Naive thymus-derived CD4-positive, alpha-beta T cell (primary cell): ENCODE results near the gene VWF. TPM values are rescaled to one million over a fixed set of nuclear protein-coding genes. Genes with fewer than 3 reads are reported as not detected.

Experiments
- ATAC-seq: fragments of 150-1000 bp; cut with Tn5 transposase; 2 replicates; pipeline ENCODE4 v1.10.0; 2021; ENCODE audit warnings: mild to moderate bottlenecking, moderate library complexity
- CTCF ChIA-PET: fragments of 350-600 bp; sonication (Branson Sonifier 250); formaldehyde crosslinking; loops from one replicate; lab custom pipeline; 2021; ENCODE audit warnings: antibody characterized with exemption; lab: Charles Lee
- POLR2A ChIA-PET: fragments of 350-600 bp; sonication (Branson Sonifier 250); formaldehyde crosslinking; loops from one replicate; lab custom pipeline; 2021; ENCODE audit warnings: antibody characterized with exemption, inconsistent platforms; lab: Charles Lee
- DNase-seq, 9 donors: peaks; one replicate each; pipeline versions ENCODE4 v3.0.0 to v3.0.0-alpha.2; 2020 to 2022; ENCODE audit warnings: mixed read lengths in 1 of 9
- H3K27ac ChIP-seq: one replicate; pipeline ENCODE4 v1.7.0; 2013; ENCODE audit warnings: mild to moderate bottlenecking, low read depth, low read length, moderate library complexity
- H3K27me3 ChIP-seq, 2 donors: one replicate each; pipeline ENCODE4 v1.7.0; 2013; ENCODE audit warnings: low read length in 2 of 2, mild to moderate bottlenecking in 2 of 2, moderate library complexity in 2 of 2; ENCODE audit not compliant: control insufficient read depth in 2 of 2, insufficient read depth in 2 of 2
- H3K36me3 ChIP-seq, 3 experiments: 1 replicate in 2 of 3; 2 replicates in 1 of 3; pipeline ENCODE4 v1.7.0; 2013; ENCODE audit warnings: low read length in 3 of 3, mild to moderate bottlenecking in 3 of 3, moderate library complexity in 1 of 3; ENCODE audit not compliant: insufficient read depth in 3 of 3, control insufficient read depth in 2 of 3
- H3K4me1 ChIP-seq, 2 donors: one replicate each; pipeline ENCODE4 v1.7.0; 2013; ENCODE audit warnings: low read length in 2 of 2, mild to moderate bottlenecking in 2 of 2, moderate library complexity in 1 of 2; ENCODE audit not compliant: control insufficient read depth in 2 of 2, insufficient read depth in 2 of 2
- H3K4me3 ChIP-seq: 2 replicates; pipeline ENCODE4 v1.7.0; 2013; ENCODE audit warnings: mild to moderate bottlenecking, low read length
- H3K9me3 ChIP-seq, 3 experiments: 1 replicate in 2 of 3; 2 replicates in 1 of 3; pipeline ENCODE4 v1.7.0; 2013; ENCODE audit warnings: low read length in 3 of 3; ENCODE audit not compliant: control insufficient read depth in 2 of 3
- H3K27ac Mint-ChIP-seq, 9 donors: one replicate each; pipeline ENCODE4 v1.8.0; 2020 to 2022; ENCODE audit warnings: mixed read lengths in 9 of 9, mild to moderate bottlenecking in 8 of 9, moderate library complexity in 5 of 9, inconsistent platforms in 2 of 9
- H3K27me3 Mint-ChIP-seq, 5 donors: one replicate each; pipeline ENCODE4 v1.8.0; 2021 to 2022; ENCODE audit warnings: mixed read lengths in 5 of 5, mild to moderate bottlenecking in 1 of 5
- H3K36me3 Mint-ChIP-seq, 5 donors: one replicate each; pipeline ENCODE4 v1.8.0; 2020 to 2022; ENCODE audit warnings: mixed read lengths in 5 of 5, mild to moderate bottlenecking in 3 of 5, inconsistent platforms in 1 of 5
- H3K4me1 Mint-ChIP-seq, 7 donors: one replicate each; pipeline ENCODE4 v1.8.0; 2020 to 2022; ENCODE audit warnings: mixed read lengths in 7 of 7, mild to moderate bottlenecking in 3 of 7, inconsistent platforms in 1 of 7
- H3K4me3 Mint-ChIP-seq, 10 donors: one replicate each; pipeline ENCODE4 v1.8.0; 2020 to 2022; ENCODE audit warnings: mild to moderate bottlenecking in 10 of 10, mixed read lengths in 10 of 10, moderate library complexity in 6 of 10, inconsistent platforms in 2 of 10
- H3K9me3 Mint-ChIP-seq, 11 donors: one replicate each; pipeline ENCODE4 v1.8.0; 2020 to 2022; ENCODE audit warnings: mixed read lengths in 11 of 11, mild to moderate bottlenecking in 4 of 11, inconsistent platforms in 1 of 11, moderate library complexity in 1 of 11
- intact Hi-C, 2 donors: fragments of 100-400 bp; cut with micrococcal nuclease; formaldehyde crosslinking; loops; one replicate each; pipeline ENCODE4 v1.15.1; 2023
- polyA plus RNA-seq, 2 donors: library from polyadenylated mRNA; unstranded; fragments of 300-500 nt; fragmentation: Illumina TruSeq; gene quantifications; one replicate each; pipeline ENCODE4 v1.2.3, GENCODE V29; 2021
- total RNA-seq, 6 experiments: library from RNA in 5 of 6; stranded (reverse) in 5 of 6; gene quantifications; 1 replicate in 5 of 6; 2 replicates in 1 of 6; pipeline ENCODE4 v1.2.3 and lab custom pipeline; 2021 to 2026

Gene VWF
- total and polyA plus RNA-seq, 7 experiments from 2014 or later = 0.21 to 0.34 (median 0.32) TPM; not detected in 4

- Mint-ChIP-seq H3K9me3 (peaks cover 0 to 8% (median 0%) of the 10 kb centered on the region in 11 donors), H3K27ac (no peak overlapping the region), H3K4me3 (no peak overlapping the region), H3K4me1 (no peaks in the 10 kb centered on the region), H3K27me3 (peaks cover 20 to 44% (median 29%) of the 10 kb centered on the region in 5 donors), H3K36me3 (peaks cover 0 to 4% (median 0%) of the 10 kb centered on the region in 5 donors)
- Histone ChIP-seq H3K27ac (no peak overlapping the region), H3K4me3 (no peak overlapping the region), H3K27me3 (no peaks in the 10 kb centered on the region), H3K4me1 (no peaks in the 10 kb centered on the region), H3K36me3 (no peaks in the 10 kb centered on the region), H3K9me3 (no peaks in the 10 kb centered on the region)
- CTCF ChIA-PET = interaction anchor here (0.6 kb wide), 2 partner anchors 122 to 1148 kb away, joined by 3 read pairs; no protein-coding TSS in a partner anchor
- ATAC-seq (no peak), DNase-seq (no peak)
- intact Hi-C loops = no loop called here
- POLR2A ChIA-PET = no interaction called here
These were observed 167.5 kb downstream of the VWF start for GRCh38 chr12:5956987-5957386.

- Histone ChIP-seq H3K36me3 (no peaks in the 10 kb centered on the region), H3K4me3 (no peak overlapping the region), H3K27me3 (no peaks in the 10 kb centered on the region), H3K27ac (no peak overlapping the region), H3K4me1 (no peaks in the 10 kb centered on the region), H3K9me3 (no peaks in the 10 kb centered on the region)
- CTCF ChIA-PET = no interaction called here
- peaks cover 22 to 47% (median 45%) of the 10 kb centered on the region in 5 donors for H3K27me3 Mint-ChIP-seq
- intact Hi-C loops = no loop called here
- H3K36me3 Mint-ChIP-seq = peaks cover 0 to 4% (median 0%) of the 10 kb centered on the region in 5 donors
- H3K27ac Mint-ChIP-seq = no peak overlapping the region
- POLR2A ChIA-PET = no interaction called here
- H3K4me3 Mint-ChIP-seq = no peak overlapping the region
- no peaks in the 10 kb centered on the region for H3K4me1 Mint-ChIP-seq
- DNase-seq (no peak), ATAC-seq (no peak)
- H3K9me3 Mint-ChIP-seq = peaks cover 0 to 8% (median 0%) of the 10 kb centered on the region in 11 donors
These were observed 169.8 kb downstream of the VWF start for GRCh38 chr12:5954661-5955060.

GRCh38 chr12:5953835-5954586 is 170.5 kb downstream of the VWF start:
- DNase-seq (no peak), ATAC-seq (no peak)
- Histone ChIP-seq H3K9me3 (no peaks in the 10 kb centered on the region), H3K36me3 (no peaks in the 10 kb centered on the region), H3K4me3 (no peak overlapping the region), H3K27me3 (no peaks in the 10 kb centered on the region), H3K4me1 (no peaks in the 10 kb centered on the region), H3K27ac (no peak overlapping the region)
- peaks cover 0 to 8% (median 0%) of the 10 kb centered on the region in 11 donors for H3K9me3 Mint-ChIP-seq
- peaks cover 22 to 50% (median 47%) of the 10 kb centered on the region in 5 donors for H3K27me3 Mint-ChIP-seq
- ChIA-PET CTCF (no interaction called here), POLR2A (no interaction called here)
- H3K4me3 Mint-ChIP-seq = no peak overlapping the region
- peaks cover 0 to 1% (median 0%) of the 10 kb centered on the region in 7 donors for H3K4me1 Mint-ChIP-seq
- H3K36me3 Mint-ChIP-seq = peaks cover 0 to 4% (median 0%) of the 10 kb centered on the region in 5 donors
- intact Hi-C loops = no loop called here
- H3K27ac Mint-ChIP-seq = no peak overlapping the region

GRCh38 chr12:5952031-5952430 is 172.4 kb downstream of the VWF start:
- Histone ChIP-seq H3K27me3 (no peaks in the 10 kb centered on the region), H3K4me1 (no peaks in the 10 kb centered on the region), H3K27ac (no peak overlapping the region), H3K36me3 (no peaks in the 10 kb centered on the region), H3K4me3 (no peak overlapping the region), H3K9me3 (no peaks in the 10 kb centered on the region)
- Mint-ChIP-seq H3K9me3 (peaks cover 0 to 6% (median 0%) of the 10 kb centered on the region in 11 donors), H3K27me3 (peaks cover 27 to 69% (median 56%) of the 10 kb centered on the region in 5 donors), H3K36me3 (peaks cover 0 to 4% (median 0%) of the 10 kb centered on the region in 5 donors), H3K4me3 (no peak overlapping the region), H3K27ac (no peak overlapping the region), H3K4me1 (peaks cover 0 to 1% (median 0%) of the 10 kb centered on the region in 7 donors)
- DNase-seq (no peak), ATAC-seq (no peak)
- POLR2A ChIA-PET = no interaction called here
- CTCF ChIA-PET = no interaction called here
- intact Hi-C loops = no loop called here

GRCh38 chr12:5948696-5949095 is 175.8 kb downstream of the VWF start:
- Histone ChIP-seq H3K4me1 (no peaks in the 10 kb centered on the region), H3K27ac (no peak overlapping the region)
- intact Hi-C loops = no loop called here

GRCh38 chr12:5947006-5947405 is 177.5 kb downstream of the VWF start:
- Mint-ChIP-seq H3K27ac (no peak overlapping the region), H3K36me3 (no peaks in the 10 kb centered on the region), H3K4me1 (peaks cover 0 to 7% (median 3%) of the 10 kb centered on the region in 7 donors), H3K27me3 (peaks cover 62 to 81% (median 76%) of the 10 kb centered on the region in 5 donors), H3K9me3 (peaks cover 0 to 4% (median 0%) of the 10 kb centered on the region in 11 donors), H3K4me3 (no peak overlapping the region)
- intact Hi-C loops = no loop called here
- no peaks in the 10 kb centered on the region for H3K36me3 ChIP-seq
- DNase-seq (no peak), ATAC-seq (no peak)
- CTCF ChIA-PET = no interaction called here
- H3K4me1 ChIP-seq = no peaks in the 10 kb centered on the region
- no peaks in the 10 kb centered on the region for H3K9me3 ChIP-seq
- H3K4me3 ChIP-seq = no peak overlapping the region
- POLR2A ChIA-PET = no interaction called here
- no peaks in the 10 kb centered on the region for H3K27me3 ChIP-seq
- no peak overlapping the region for H3K27ac ChIP-seq

More at GRCh38 chr12:5948696-5949095, 175.8 kb downstream of the VWF start:
- no peak for ATAC-seq
- no peak overlapping the region for H3K4me3 ChIP-seq
- no peaks in the 10 kb centered on the region for H3K36me3 ChIP-seq
- ChIA-PET CTCF (no interaction called here), POLR2A (no interaction called here)
- no peak for DNase-seq
- Mint-ChIP-seq H3K4me3 (no peak overlapping the region), H3K9me3 (no peaks in the 10 kb centered on the region), H3K36me3 (peaks cover 0 to under 1% (median 0%) of the 10 kb centered on the region in 5 donors), H3K27ac (no peak overlapping the region), H3K27me3 (peaks cover 51 to 85% (median 75%) of the 10 kb centered on the region in 5 donors), H3K4me1 (peaks cover 0 to 7% (median 3%) of the 10 kb centered on the region in 7 donors)
- H3K27me3 ChIP-seq = no peaks in the 10 kb centered on the region
- no peaks in the 10 kb centered on the region for H3K9me3 ChIP-seq
